Measurements from ENCODE around the gene UNC13D. TPM values are rescaled to one million over a fixed set of nuclear protein-coding genes. Genes with fewer than 3 reads are reported as not detected.

UNC13D gene
- total and polyA plus RNA-seq, 2 of the 4 experiments (the other 2 are of a cell fraction) = under 0.01 to 0.31 TPM

GRCh38 chr17:75793460-75793859 lies 50.7 kb downstream of the UNC13D start:
- H3K4me1 ChIP-seq (ENCODE audit: control insufficient read depth, insufficient read depth, low read length) = peaks cover 1% of the 10 kb centered on the region; the same call in 1 of the 2 replicates
- H3K79me1 ChIP-seq (ENCODE audit: low read depth in 1 of 2, low read length in 2 of 2) = peaks cover 29 to 68% of the 10 kb centered on the region in 2 experiments
- H4K5ac ChIP-seq (ENCODE audit: low read depth, low read length) = no peak overlapping the region
- no peaks in the 10 kb centered on the region for H3K27me3 ChIP-seq (ENCODE audit: control insufficient read depth, insufficient read depth, low read length)
- ATAC-seq (ENCODE audit: low read depth) (no peak), DNase-seq (no peak)
- H4K91ac ChIP-seq (ENCODE audit: insufficient read depth, low read depth, low read length) = no peak overlapping the region
- in situ Hi-C loops (cut with MboI; ENCODE audit: low sequenced_read_pairs) (no loop called here), dilution Hi-C loops (cut with HindIII; ENCODE audit: low sequenced_read_pairs, unreplicated experiment) (no loop called here), intact Hi-C loops (cut with micrococcal nuclease) (no loop called here)
- H2BK5ac ChIP-seq (ENCODE audit: low read depth, low read length, poor library complexity, severe bottlenecking) = no peak overlapping the region
- H3K18ac ChIP-seq (ENCODE audit: low read depth, low read length) = no peak overlapping the region
- H2BK20ac ChIP-seq (ENCODE audit: low read depth, low read length) = no peak overlapping the region
- H4K8ac ChIP-seq (ENCODE audit: low read depth in 2 of 2, low read length in 2 of 2) = no peak overlapping the region; a peak in 1 of 4 replicates
- peaks cover 2% of the 10 kb centered on the region; the same call in 1 of the 2 replicates for H3K9me1 ChIP-seq (ENCODE audit: insufficient read depth, low read length)
- POLR2A ChIA-PET (ENCODE audit: unreplicated experiment) = no interaction called here
- CTCF ChIA-PET = no interaction called here
- no peak overlapping the region for H2AK5ac ChIP-seq (ENCODE audit: low read depth, low read length)
- H3K9ac ChIP-seq (ENCODE audit: low read depth, low read length) = no peak overlapping the region
- no peak overlapping the region for H3K23ac ChIP-seq (ENCODE audit: low read depth, low read length)
- no peak overlapping the region for H3K56ac ChIP-seq (ENCODE audit: extremely low read depth, insufficient read depth, low read length)
- H3K14ac ChIP-seq (replicated peaks; ENCODE audit: low read depth, low read length) = no peak overlapping the region
- no peaks in the 10 kb centered on the region for H3K9me3 ChIP-seq (ENCODE audit: control insufficient read depth, insufficient read depth, low read length)
- no peak overlapping the region for H2BK15ac ChIP-seq (ENCODE audit: low read depth, low read length)
- no peak for TF ChIP-seq CEBPB (IDR thresholded peaks at IDR 0.05; ENCODE audit: low read depth, low read length)
- no peak for TF ChIP-seq MAFK (IDR thresholded peaks at IDR 0.05; ENCODE audit: low read depth, low read length)
- TF ChIP-seq MXI1 (IDR thresholded peaks at IDR 0.05; ENCODE audit: borderline replicate concordance, low read depth, low read length) = no peak
- TF ChIP-seq POLR2A (IDR thresholded peaks at IDR 0.05; ENCODE audit: low read depth, low read length) = no peak
- no peak for TF ChIP-seq USF2 (IDR thresholded peaks at IDR 0.05; ENCODE audit: low read depth, low read length)
- TF ChIP-seq NFE2L2 (IDR thresholded peaks at IDR 0.05; ENCODE audit: low read depth, low read length) = no peak
- no peak for TF ChIP-seq RFX5 (IDR thresholded peaks at IDR 0.05; ENCODE audit: low read depth, low read length)
- TF ChIP-seq FOS (IDR thresholded peaks at IDR 0.05; ENCODE audit: low read depth, low read length) = no peak
- no peak for TF ChIP-seq MAZ (IDR thresholded peaks at IDR 0.05; ENCODE audit: borderline replicate concordance, low read depth, low read length)
- TF ChIP-seq ELK1 (IDR thresholded peaks at IDR 0.05; ENCODE audit: borderline replicate concordance, low read depth, low read length) = no peak
- no peak for TF ChIP-seq RCOR1 (IDR thresholded peaks at IDR 0.05; ENCODE audit: insufficient replicate concordance, low read length)
- TF ChIP-seq RAD21 (IDR thresholded peaks at IDR 0.05; ENCODE audit: low read length) = no peak
- TF ChIP-seq SMC3 (IDR thresholded peaks at IDR 0.05; ENCODE audit: low read depth, low read length) = no peak
- H2BK120ac ChIP-seq (ENCODE audit: low read depth, low read length) = no peak overlapping the region
- H4K20me1 ChIP-seq (ENCODE audit: insufficient read depth, low read length) = no peaks in the 10 kb centered on the region; the same call in 1 of the 2 replicates
- H3K27ac ChIP-seq (ENCODE audit: insufficient read depth, low read length) = no peak overlapping the region
- WGBS, 2 experiments (ENCODE audit: extremely low coverage in 2 of 2, insufficient read length in 1 of 2) = no CpG with 5 or more reads among the region's 1 CpG
- no peak overlapping the region for H3K4ac ChIP-seq (ENCODE audit: low read depth, low read length)
- no peak overlapping the region for H3K4me3 ChIP-seq (ENCODE audit: insufficient read depth, low read depth, low read length)
- no TSS peak for BruUV-seq (replicated peaks)
- no peak overlapping the region for H2AK9ac ChIP-seq (replicated peaks; ENCODE audit: low read depth, low read length, poor library complexity)
- peaks cover 17% of the 10 kb centered on the region for H3K36me3 ChIP-seq (ENCODE audit: control insufficient read depth, insufficient read depth, low read length)
- H2AFZ ChIP-seq (replicated peaks; ENCODE audit: low read length, poor library complexity) = no peak overlapping the region
- H3K4me2 ChIP-seq (ENCODE audit: low read depth, low read length) = no peak overlapping the region

Measured in IMR-90 (cell line).